Jurkat, Clone E6-1 (cell line): ENCODE measurements around the gene FOXA2.

Experiments
- DNase-seq: peaks from one replicate; pipeline ENCODE4 v3.0.0-alpha.2; 2011; ENCODE audit warnings: low read depth, low spot score
- H3K4me3 ChIP-seq: 2 replicates; pipeline ENCODE4 v1.5.1; 2011; ENCODE audit warnings: mild to moderate bottlenecking, low read length, control low read depth, moderate library complexity

The FOXA2 gene

DNA sequence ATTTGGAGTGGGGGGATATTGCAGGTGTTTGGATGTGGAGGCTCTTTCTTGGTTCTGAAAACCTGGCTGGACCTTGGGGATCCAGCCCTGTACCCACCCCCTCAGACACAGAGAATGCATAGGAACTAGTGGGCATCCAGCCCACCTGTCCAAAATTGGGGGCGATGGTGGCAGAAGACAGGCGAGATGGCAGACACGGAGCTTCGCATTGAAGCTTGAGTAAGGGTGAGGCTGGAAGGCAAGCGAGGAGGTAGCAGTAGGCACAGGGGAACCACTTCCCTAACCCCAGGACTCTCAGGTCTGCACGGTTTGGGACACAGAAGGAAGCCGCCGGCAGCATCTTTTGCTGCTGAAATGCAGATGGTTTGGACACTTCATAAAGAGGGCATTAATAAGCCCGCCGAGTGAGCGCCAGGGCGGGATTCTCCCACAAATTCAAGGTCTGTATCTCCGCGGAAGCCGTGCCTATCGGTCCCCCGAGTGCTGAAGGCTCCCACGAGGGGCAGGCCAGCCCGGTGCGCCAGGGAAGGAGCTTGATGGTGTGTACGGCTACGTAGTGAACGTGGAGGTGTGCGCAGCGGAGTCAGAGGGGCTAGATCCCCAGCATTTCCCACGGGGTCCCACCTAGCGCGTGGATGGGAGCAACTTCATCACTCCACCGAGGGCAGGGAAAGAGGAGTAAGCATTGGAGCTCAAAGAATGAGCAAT is 1.6 kb upstream of the FOXA2 start:
- DNase-seq = no peak
- H3K4me3 ChIP-seq = no peak overlapping the region

DNA sequence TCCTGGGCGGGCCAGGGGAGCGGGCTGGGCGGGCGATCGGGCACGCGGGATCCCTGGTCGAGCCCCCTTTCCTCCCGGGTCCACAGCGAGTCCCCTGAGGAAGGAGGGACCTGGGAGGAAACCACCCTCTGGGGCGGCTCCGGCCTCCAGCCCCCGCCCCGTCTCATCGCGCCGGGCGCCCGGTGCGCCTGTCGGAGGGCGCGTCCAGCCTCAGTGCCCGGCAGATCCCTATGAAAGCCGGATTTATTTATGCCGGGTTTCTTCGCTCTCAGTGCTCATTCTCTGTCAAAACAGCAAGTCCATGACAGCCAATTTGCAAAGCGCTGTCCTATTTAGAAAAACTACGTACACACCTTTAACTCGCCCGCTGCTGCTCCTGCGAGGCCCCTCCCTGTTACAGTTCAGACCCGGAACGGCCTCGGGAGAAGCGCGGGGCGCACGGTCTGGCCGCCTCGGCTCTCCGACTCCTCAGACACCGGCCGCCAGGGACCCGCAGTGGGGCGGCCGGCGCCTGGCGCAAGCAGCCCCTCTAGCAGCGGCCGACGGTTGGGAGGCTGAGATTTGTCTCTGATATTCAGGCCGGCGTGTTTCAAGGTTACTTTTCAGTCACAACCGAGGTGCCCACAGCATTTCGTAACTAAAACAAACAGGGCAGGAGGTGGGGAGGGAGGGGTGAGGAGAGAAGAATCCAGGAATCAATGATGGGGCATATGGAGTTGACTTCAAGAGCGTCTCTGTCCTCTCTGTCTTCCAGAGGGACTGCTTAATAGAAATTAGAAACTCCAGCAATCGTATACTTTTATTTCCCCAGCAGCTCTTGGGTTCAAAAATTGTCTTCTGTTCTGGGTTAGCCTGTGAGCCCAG is 782 bp upstream of the FOXA2 start:
- no peak for DNase-seq
- no peak overlapping the region for H3K4me3 ChIP-seq

- no peak for DNase-seq
- no peak overlapping the region for H3K4me3 ChIP-seq
These were observed 425 bp downstream of the FOXA2 start for GRCh38 chr20:22583773-22584521.

GRCh38 chr20:22582964-22583772 is 1.2 kb downstream of the FOXA2 start:
- H3K4me3 ChIP-seq = no peak overlapping the region
- DNase-seq = no peak

DNA sequence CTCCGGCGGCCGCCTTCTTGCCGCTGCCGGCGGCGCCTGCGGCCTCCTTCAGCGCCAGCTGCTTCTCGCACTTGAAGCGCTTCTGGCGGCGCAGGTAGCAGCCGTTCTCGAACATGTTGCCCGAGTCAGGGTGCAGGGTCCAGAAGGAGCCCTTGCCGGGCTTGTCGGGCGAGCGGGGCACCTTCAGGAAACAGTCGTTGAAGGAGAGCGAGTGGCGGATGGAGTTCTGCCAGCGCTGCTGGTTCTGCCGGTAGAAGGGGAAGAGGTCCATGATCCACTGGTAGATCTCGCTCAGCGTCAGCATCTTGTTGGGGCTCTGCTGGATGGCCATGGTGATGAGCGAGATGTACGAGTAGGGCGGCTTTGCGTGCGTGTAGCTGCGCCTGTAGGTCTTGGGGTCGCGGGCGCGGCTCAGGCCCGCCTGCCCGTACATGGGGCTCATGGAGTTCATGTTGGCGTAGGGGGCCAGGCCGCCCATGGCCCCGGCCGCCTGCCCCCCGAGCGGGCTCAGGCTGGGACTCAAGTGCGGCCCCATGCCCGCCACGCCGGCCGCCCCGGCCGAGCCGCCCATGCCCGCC is 1.9 kb downstream of the FOXA2 start:
- no peak for DNase-seq
- H3K4me3 ChIP-seq = no peak overlapping the region

GRCh38 chr20:22581437-22582385 is 2.7 kb downstream of the FOXA2 start:
- no peak for DNase-seq
- H3K4me3 ChIP-seq = no peak overlapping the region

DNA sequence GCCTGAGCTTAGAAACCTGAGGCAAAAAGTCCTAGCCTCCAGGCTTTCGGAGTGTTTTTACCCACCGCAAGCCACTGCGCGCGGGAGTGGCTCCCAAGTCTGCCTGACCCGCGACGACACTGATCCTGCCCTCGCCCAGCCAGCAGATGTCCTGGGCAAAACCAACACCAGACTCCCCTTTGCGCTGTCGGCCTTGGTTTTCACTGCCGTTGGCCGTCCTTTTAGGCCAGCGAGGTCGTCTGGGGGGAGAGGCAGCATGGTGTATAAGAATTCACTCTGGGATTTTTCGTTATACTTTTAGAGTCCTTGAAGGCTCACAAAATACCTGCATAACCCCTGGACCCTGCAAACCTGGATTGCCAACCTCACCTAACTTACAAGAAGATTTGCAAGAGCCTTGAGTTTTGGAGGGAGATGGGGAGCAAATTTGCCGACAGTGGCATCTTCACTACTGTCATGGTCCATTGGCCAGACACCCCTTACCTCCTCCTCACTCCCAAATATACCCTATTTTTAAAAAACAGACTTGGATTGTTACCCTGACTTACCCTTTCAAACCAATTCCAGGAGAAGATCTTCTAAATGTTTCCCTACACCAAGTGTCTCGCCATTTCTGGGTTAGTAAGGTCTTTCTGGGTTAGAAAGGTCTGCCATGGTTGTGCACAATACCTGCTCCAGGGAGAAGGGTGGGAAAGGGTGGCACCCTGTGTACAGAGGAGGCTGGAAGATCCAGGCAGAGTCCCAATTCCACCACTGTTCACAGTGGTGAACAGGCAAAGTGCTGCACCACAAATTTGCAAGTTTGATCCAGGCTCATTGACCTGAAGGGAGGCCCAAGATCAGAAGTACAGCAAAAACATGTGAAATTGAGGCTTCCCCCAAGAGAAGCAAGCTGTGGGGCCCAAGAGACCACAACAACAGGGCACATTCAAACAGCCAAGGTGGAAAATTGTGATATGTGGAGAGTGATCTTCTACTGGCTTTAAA is 4.4 kb downstream of the FOXA2 start:
- DNase-seq = no peak

GRCh38 chr20:22579119-22579427 is 5.3 kb downstream of the FOXA2 start:
- no peak for DNase-seq
- no peak overlapping the region for H3K4me3 ChIP-seq

More for the DNA sequence above, 4.4 kb downstream of the FOXA2 start:
- H3K4me3 ChIP-seq = no peak overlapping the region

DNA sequence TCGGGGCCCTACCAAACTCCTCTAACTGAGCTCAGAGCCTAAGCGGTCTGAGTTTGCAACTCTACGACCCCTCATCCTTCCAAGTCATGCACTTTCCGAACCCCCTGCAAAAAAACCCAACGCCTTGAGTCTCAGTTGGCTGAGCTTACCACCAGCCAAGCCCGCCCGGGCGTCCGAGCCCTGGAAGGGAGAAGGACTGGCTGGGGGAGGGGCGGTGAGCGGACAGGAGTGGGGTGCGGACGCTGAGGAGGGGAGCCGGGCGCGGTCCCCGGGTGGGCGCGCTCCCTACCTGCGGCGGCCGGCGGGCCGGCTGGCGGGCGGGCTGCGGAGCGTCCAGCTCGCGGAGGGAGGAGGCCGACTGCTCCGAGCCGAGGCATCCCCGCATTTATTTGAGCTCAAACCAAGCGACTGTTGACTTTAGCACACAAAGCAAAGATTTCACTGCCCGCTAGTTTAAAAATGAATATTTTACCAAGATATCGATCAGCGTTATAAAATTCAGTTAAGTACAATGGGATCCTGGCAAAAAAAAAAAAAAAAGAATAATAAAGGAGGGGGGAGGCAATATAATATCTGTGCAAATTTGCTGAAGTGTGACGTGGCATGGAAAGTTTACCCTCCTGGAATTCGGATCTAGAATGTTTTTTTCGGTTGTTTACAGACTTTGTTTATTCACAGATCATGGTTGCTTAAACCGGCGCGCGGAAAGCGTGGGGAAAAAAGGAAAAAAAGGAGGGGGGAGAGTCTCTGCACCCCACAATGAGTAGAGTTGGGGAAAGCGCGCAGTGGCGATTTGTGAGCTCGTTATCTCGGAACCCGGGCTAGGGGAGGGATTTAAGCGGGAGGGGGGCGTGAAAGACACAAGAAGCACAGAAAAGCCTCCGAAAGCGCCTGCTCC is 5.9 kb downstream of the FOXA2 start:
- DNase-seq = no peak
- H3K4me3 ChIP-seq = no peak overlapping the region

DNA sequence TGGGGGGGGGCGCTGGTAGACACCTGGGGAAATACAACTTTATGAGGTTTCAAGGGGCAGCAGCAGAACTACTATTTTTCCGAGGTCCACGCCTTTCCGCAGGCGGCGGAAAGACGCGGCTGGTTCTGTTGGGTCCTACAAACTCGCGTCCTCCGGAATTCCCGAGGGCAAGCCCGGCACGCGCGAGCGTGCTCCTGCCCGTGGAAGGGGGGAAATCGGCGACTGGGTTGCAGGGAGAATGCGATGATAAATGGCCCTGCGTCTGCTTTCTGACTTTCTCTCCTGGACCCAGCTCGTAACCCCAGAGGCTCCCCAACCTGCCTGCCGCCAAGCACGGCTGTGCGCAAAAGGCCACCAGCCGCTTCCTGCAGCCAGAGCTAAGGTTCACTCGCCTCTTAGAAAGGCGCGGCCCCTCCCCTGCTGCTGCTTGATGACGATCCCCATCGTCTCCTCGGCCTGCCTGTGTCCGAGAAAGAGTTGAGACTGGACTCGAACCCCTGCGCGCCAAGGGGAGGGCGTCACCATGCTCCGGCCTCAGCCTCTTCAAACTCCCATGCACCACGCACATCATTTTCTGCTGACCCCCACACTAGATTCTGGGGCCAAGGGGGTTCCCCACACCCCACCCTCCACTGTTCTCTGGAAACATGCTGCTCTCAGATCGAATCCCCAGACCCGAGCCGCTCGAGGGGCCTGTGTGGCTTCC is 6.7 kb downstream of the FOXA2 start:
- H3K4me3 ChIP-seq = no peak overlapping the region
- no peak for DNase-seq

DNA sequence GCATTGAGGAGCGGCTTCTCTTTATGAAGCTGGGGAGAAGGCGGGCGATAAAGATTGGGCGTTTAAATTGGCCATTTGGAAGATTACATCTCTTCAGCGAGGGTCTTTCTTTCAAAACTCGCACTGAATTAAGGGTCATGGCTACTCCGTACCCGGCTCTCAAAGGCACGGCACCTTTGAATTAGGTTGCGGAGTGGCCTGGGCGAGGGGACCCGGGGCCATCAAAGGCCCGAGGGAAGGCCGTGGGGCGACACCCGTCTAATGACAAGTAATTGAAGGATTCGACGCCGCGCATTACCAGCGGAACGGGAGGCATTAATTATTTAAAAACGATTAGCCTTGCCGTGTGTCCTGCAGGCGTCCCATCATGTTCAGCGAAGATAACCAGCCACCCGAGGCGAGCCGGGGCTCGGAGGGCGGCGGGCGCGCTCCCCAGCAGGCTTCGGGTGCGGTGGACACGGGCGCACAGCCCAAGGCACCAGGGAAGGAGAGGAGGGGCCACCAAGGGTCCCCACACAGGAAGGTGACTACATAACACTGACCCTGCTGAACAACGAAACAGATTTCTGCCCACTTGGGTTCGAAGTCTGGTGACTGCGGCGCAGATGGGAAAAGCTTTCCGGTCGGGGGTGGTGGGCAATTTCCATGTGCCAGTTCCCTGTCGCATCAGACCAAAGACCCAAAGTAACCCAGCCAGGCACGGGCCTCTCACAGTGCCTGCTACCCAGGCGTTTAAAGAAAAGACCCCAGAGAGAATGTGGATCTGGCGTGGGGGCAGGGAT is 7.4 kb downstream of the FOXA2 start:
- DNase-seq = no peak
- no peak overlapping the region for H3K4me3 ChIP-seq

- no peak for DNase-seq
- no peak overlapping the region for H3K4me3 ChIP-seq
These were observed 8.1 kb downstream of the FOXA2 start for GRCh38 chr20:22576273-22576672.

DNA sequence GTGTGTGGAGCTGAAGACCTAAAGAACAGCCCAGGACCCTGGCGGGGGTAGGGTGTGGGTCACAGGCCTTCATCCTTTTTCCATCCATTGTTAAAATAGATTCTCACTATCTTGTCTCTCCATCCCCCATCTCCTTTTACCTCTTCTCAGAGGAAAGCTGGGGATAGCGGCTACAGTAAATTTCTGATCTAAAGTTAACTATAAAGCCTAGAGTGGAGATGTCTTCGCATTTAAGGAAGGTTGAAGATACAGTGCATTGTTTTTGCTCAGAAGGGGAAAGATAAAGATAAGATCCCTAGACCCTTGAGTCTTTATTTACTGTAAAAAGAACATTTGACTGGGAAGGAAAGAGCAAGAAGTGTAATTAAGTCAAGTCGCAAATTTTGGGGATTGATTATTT is 8.6 kb downstream of the FOXA2 start:
- no peak for DNase-seq
- H3K4me3 ChIP-seq = no peak overlapping the region

GRCh38 chr20:22575087-22575721 is 9.2 kb downstream of the FOXA2 start:
- DNase-seq = peak; percentile 32
- no peak overlapping the region for H3K4me3 ChIP-seq
